HG02642 (cell line): Measurements from ENCODE around the gene UPP2.

Source experiments
- ATAC-seq: cut with Tn5 transposase; IDR thresholded peaks from one replicate; pipeline ENCODE4 v1.9.1; 2021; ENCODE audit warnings: mild to moderate bottlenecking; ENCODE audit not compliant: unreplicated experiment, poor library complexity

UPP2 gene

GRCh38 chr2:158135096-158135495 lies 33.4 kb downstream of the UPP2 start:
- ATAC-seq: no peak

- ATAC-seq: no peak
These were observed 36.6 kb downstream of the UPP2 start for GRCh38 chr2:158138255-158138654.

DNA sequence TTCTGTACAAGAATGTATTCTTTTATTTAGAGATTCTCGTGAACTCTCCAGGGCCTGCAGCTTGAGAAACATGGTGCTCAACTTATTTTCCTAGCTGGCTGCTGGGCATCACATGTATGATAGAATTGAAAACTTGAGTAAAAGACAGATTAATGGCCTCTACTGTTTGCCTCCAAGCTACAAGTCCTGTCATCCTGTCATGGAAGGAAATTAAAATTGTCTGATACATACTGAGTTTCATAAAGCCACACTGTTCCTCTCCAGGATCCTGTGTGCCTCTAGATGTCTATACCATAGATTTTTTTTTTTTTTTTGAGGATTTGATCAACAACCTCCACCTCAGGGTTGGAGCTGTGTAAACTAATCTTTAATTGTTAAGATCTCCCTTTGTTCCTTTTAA lies 38.5 kb downstream of the UPP2 start:
- ATAC-seq: no peak

- ATAC-seq: no peak
These were observed 40.5 kb downstream of the UPP2 start for GRCh38 chr2:158142165-158142564.

DNA sequence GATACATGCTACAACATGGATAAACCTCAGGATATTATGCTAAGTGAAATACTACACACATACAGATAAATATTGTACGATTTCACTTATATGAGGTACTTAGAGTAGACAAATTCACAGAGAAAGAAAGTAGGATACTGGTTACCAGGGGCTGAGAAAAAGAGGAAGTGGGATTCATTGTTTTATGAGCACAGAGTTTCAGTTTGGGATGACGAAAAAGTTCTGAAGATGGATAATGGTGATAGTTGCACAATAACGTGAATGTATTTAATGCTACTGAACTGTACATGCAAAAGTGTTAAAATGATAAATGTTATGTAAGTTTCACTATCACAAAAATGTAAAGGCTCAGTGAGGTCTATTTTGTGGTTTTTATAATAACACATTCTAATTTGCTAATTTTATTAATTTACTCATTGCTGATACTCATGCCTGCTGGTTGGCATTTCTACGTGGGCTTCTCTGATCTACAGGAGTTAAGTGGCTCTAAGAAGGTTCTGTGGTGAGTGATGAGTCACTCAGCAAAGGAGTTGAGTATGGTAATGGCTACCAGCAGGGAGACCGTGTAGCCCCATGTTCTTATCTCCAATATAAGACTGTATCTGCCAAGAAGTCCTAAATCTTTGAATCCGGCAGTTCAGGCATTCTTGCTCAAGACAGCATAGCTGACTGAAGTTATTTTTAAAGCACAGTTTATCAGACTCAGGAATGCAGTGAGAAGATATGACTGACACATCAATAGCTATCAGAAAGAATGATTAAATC lies 41.1 kb downstream of the UPP2 start:
- ATAC-seq: no peak

DNA sequence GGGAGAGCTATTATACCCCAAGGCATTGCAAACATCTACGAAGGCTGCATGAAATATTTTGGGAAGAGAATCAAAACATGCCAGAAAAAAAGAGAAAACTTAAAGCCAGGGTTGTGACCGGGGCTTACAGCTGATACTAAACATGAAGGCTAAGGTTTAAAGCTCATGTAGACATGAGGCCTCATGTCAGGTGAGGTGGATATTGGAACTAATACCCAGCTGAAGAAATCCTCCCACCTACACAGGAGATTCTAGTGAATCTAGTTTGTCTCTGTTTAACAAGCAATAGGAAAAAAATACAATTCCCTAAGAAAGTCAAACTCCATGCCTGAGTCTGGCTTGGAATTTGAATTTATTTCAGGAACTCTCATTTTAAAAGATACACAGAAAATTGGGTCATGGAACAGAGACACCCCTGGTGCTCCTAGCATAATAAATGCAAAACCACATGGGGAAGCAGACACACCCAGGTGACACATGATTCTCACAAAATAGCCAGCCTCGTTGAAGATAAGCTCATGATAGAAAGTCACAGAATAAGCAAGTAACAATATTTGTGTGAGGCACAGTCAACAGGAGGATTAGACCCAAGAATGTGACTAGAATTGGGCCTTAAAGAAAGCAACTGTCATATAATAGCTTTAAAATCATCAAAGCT lies 42.2 kb downstream of the UPP2 start:
- ATAC-seq: no peak

GRCh38 chr2:158144914-158145625 lies 43.4 kb downstream of the UPP2 start:
- ATAC-seq: no peak

GRCh38 chr2:158153270-158154015 lies 51.8 kb downstream of the UPP2 start:
- ATAC-seq: no peak

DNA sequence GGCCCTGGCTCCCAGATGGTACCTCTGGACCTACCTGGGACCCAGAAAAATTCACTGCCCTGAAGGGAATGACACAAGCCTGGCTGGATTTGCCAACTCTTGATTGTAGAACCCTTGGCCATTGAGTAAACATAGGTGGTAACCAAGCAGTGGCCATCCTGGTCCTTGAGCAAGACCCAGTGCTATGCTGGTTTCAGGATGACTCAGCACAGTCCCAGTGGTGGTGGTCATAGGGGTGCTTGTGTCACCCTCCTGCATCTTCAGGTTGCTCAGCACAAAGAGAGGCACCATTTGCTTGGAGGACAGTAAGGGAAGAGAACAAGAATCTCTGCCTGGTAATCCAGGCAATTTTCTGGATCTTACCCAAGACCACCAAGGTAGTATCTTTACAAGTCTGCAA lies 52.9 kb downstream of the UPP2 start:
- ATAC-seq: no peak

GRCh38 chr2:158172719-158173118 lies 71.0 kb downstream of the UPP2 start:
- ATAC-seq: no peak

GRCh38 chr2:158174495-158174894 lies 72.8 kb downstream of the UPP2 start:
- ATAC-seq: no peak

GRCh38 chr2:158174956-158175355 lies 73.3 kb downstream of the UPP2 start:
- ATAC-seq: no peak

DNA sequence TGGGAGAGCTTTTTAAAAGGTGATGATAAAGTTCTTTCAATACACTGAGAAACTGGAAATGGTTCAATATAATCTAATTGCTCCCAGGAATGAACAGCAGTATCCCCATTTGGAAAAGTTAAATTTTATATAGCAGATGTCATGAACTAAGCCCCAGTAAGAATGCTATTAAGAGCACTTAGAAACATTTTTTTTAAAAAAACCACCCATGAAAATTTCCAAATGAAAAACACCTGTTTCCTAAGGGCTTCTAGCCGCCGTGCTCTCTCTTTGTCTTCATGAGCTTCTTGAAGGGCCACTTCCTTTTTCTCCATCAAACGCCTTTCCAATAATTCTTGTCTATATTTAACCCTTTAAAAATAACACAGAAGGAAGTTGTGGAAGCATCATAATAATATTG lies 77.0 kb downstream of the UPP2 start:
- no peak for ATAC-seq

GRCh38 chr2:158179660-158180059 lies 78.0 kb downstream of the UPP2 start:
- no peak for ATAC-seq

DNA sequence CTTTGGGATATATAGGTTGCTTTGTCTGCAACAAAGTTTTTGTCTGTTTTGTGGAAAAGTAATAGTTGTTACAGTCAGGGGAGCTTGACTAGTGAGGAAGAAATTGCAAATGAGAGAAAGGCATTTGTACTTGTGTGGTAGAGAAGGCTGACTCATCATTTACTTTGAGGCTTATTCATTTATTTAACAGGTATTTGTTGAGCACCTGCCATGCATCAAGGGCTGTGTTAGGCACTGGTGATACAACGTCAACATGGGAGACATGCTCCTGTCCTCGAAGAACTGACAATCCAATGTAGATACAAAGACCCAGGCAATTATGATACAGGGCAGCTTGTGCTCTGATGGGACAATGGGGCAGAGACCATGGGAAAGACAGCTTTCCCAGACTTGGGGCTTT lies 79.5 kb downstream of the UPP2 start:
- ATAC-seq: no peak

DNA sequence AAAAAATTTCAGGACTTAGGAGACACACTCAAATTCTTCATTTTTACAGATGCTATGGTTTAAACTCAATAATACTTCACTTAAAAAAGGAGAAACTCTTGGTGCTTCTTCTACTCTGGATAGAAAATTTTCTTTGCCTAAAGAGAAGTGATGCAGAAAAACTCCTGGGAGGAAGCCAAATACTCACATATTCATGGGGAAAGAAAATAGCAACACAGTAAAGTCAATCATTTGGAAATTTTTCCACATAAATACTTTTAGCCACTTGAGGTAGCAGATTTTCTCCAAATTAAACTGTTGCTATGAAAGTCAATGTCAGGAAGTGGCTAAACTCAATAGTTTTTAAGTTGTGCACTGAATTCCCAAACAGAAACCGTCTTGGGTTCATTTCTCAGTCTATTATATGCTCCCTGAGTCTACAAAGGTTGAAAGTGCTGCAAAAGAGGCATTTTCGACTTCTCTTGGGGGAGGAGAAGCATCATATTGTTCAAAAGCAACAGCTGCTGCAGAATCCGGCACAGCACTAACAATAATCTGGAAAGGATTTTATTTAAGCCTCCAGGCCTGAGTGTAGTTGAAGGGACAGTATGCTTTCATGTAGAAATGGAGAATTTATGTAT lies 81.1 kb downstream of the UPP2 start:
- no peak for ATAC-seq

DNA sequence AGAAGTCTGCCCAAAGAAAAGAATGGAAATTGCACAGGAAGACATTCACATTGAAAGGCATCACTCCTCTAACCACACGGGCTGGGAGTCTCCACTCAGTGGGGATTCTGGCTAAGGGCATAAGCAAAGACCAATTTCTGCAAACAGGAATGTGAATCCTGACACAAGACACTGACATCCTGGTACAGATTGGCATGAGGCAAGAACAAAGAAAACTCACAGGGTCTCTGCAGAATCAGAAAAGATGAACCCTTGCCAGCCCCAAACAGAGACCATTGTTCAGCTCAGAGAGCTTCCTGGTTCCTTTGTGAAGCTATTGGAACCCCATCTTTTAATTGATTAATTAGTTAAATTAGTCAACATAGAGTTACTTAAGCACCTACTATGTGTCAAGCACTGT lies 82.3 kb downstream of the UPP2 start:
- no peak for ATAC-seq

DNA sequence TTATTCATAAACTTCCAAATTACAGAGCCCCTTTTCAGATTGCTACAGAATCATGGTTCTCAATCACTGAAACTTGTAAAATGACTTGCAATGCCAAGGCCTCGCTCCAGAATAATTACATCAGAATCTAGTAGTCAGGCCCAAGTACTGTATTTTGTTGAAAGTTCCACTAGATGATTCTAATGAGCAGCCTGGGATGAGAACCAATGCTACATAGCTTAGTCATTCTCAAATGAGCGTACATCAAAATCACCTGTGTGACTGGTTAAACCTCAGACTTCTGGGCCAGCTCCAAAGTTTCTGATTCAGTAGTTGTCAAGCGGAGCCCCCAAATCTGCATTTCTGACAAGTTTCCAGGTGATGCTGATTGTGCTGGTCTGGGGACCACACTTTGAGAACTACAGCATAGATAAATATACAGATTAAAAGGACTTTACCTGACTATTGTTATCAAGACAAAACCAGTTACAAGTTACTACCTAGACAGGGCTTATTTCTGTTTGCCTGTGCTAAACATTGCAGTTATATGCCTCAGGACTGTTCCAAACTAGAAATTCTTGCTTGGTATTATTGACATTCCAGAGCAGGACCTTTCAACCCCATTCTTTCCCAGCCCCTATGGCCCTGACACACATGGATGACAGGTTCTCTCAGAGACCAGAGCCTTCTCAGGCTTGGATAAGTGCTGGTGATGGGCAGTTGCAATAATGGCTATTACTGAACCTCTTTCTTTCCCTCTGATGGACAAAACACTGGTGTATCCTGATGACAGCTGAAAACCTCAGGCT lies 83.1 kb downstream of the UPP2 start:
- ATAC-seq: no peak
